ENCODE data around the gene MYBPHL. TPM values are rescaled to one million over a fixed set of nuclear protein-coding genes. Genes with fewer than 3 reads are reported as not detected.
A peak's percentile ranks its signal among the peaks of the same experiment; 100 is the strongest.

MYBPHL gene
- total RNA-seq, 1 donor from 2014 or later = 0.76 TPM

- peak; percentile 66 for ATAC-seq
Measured at GRCh38 chr1:109277434-109278204, 29.2 kb downstream of the MYBPHL start.

GRCh38 chr1:109275706-109276345 lies 31.0 kb downstream of the MYBPHL start:
- ATAC-seq = no peak

GRCh38 chr1:109274533-109275476 lies 32.0 kb downstream of the MYBPHL start:
- ATAC-seq = peak; percentile 84

- peak; percentile 14 for ATAC-seq
Measured at GRCh38 chr1:109273570-109274288, 33.1 kb downstream of the MYBPHL start.

- ATAC-seq = peak; percentile 8
Measured at GRCh38 chr1:109272831-109273547, 33.8 kb downstream of the MYBPHL start.

- no peak for ATAC-seq
Measured at GRCh38 chr1:109272021-109272799, 34.6 kb downstream of the MYBPHL start.

- no peak for ATAC-seq
Measured at GRCh38 chr1:109271458-109271857, 35.4 kb downstream of the MYBPHL start.

GRCh38 chr1:109270623-109271317 lies 36.0 kb downstream of the MYBPHL start:
- ATAC-seq = no peak

GRCh38 chr1:109269981-109270622 lies 36.7 kb downstream of the MYBPHL start:
- no peak for ATAC-seq

- ATAC-seq = no peak
Measured at GRCh38 chr1:109269212-109269980, 37.4 kb downstream of the MYBPHL start.

- no peak for ATAC-seq
Measured at GRCh38 chr1:109268431-109269211, 38.2 kb downstream of the MYBPHL start.

- peak; percentile 11 for ATAC-seq
Measured at GRCh38 chr1:109267743-109268300, 39.0 kb downstream of the MYBPHL start.

- ATAC-seq = peak; percentile 54
Measured at GRCh38 chr1:109266965-109267364, 39.8 kb downstream of the MYBPHL start.

- no peak for ATAC-seq
Measured at GRCh38 chr1:109265741-109266330, 41.0 kb downstream of the MYBPHL start.

GRCh38 chr1:109265016-109265415 lies 41.8 kb downstream of the MYBPHL start:
- ATAC-seq = no peak

GRCh38 chr1:109264379-109264755 lies 42.4 kb downstream of the MYBPHL start:
- no peak for ATAC-seq
